ENCODE measurements around the gene IL19. TPM values are rescaled to one million over a fixed set of nuclear protein-coding genes. Genes with fewer than 3 reads are reported as not detected.

Gene IL19
- total and polyA plus RNA-seq, 9 of the 15 experiments (the other 6 are each of a cell fraction or from before 2014, with no cell fraction given): not detected

GRCh38 chr1:206735553-206736031 is 35.0 kb upstream of the IL19 start (continued):
- no peak; the same call in 1 of the 2 replicates for TF ChIP-seq MAFF (IDR thresholded peaks at IDR 0.05; ENCODE audit: low read length)
- no peak for TF ChIP-seq TFAM (CRISPR knock-in tag; conservative IDR thresholded peaks at IDR 0.05)
- TF ChIP-seq JUNB (CRISPR knock-in tag; conservative IDR thresholded peaks at IDR 0.05): no peak
- no peak for TF ChIP-seq ZBTB43 (CRISPR knock-in tag; IDR thresholded peaks at IDR 0.05)
- TF ChIP-seq E2F5 (CRISPR knock-in tag; IDR thresholded peaks at IDR 0.05): no peak
- TF ChIP-seq FOXA1 (IDR thresholded peaks at IDR 0.05; ENCODE audit: borderline replicate concordance): no peak
- no peak for TF ChIP-seq ZBTB49 (CRISPR knock-in tag; IDR thresholded peaks at IDR 0.05; ENCODE audit: borderline replicate concordance)
- no peak for TF ChIP-seq ELK3 (CRISPR knock-in tag; IDR thresholded peaks at IDR 0.05)
- TF ChIP-seq RBM25 (IDR thresholded peaks at IDR 0.05; ENCODE audit: low read depth, low read length, severe bottlenecking): no peak
- TF ChIP-seq KDM2B (CRISPR knock-in tag; IDR thresholded peaks at IDR 0.05): no peak
- no peak for TF ChIP-seq TRIM28 (IDR thresholded peaks at IDR 0.05)
- TF ChIP-seq CC2D1A (IDR thresholded peaks at IDR 0.05): peak; percentile 79; the same call in 1 of the 2 replicates
- TF ChIP-seq RBBP5 (IDR thresholded peaks at IDR 0.05; ENCODE audit: borderline replicate concordance, insufficient read depth, low read length, poor library complexity, severe bottlenecking): no peak
- no peak for TF ChIP-seq DLX4 (CRISPR knock-in tag; IDR thresholded peaks at IDR 0.05)
- TF ChIP-seq HEY1 (CRISPR knock-in tag; IDR thresholded peaks at IDR 0.05; ENCODE audit: borderline replicate concordance): peak; percentile 72; the same call in 1 of the 2 replicates
- no peak for TF ChIP-seq ZNF551 (CRISPR knock-in tag; IDR thresholded peaks at IDR 0.05)
- no peak for TF ChIP-seq ZNF444 (CRISPR knock-in tag; IDR thresholded peaks at IDR 0.05)
- TF ChIP-seq TSHZ1 (CRISPR knock-in tag; IDR thresholded peaks at IDR 0.05): no peak

Data from K562 (cell line).